GM19324 (cell line): ENCODE results near the gene RTCA.
A peak's percentile ranks its signal among the peaks of the same experiment; 100 is the strongest.
"Not testable (repeated sequence)": the region's sequence is repeated elsewhere in the genome, so short reads cannot be mapped to it uniquely, and the experiment has no call there.

Source experiments
- ATAC-seq: cut with Tn5 transposase; IDR thresholded peaks from one replicate; pipeline ENCODE4 v1.9.1; 2021; ENCODE audit warnings: mild to moderate bottlenecking, moderate library complexity; ENCODE audit not compliant: unreplicated experiment, low FRiP score

Gene RTCA

GRCh38 chr1:100256273-100256672, 9.7 kb upstream of the RTCA start:
- ATAC-seq = not testable (repeated sequence)

- not testable (repeated sequence) for ATAC-seq
These were observed 7.6 kb upstream of the RTCA start for GRCh38 chr1:100258427-100258826.

GRCh38 chr1:100261686-100262085, 4.3 kb upstream of the RTCA start:
- no peak for ATAC-seq

- ATAC-seq = not testable (repeated sequence)
These were observed 1.9 kb upstream of the RTCA start for GRCh38 chr1:100264081-100264480.

GRCh38 chr1:100265562-100265930, 470 bp upstream of the RTCA start:
- ATAC-seq = peak; percentile 22

- ATAC-seq = peak; percentile 7
These were observed 725 bp downstream of the RTCA start for GRCh38 chr1:100266741-100267140.

- no peak for ATAC-seq
These were observed 1.3 kb downstream of the RTCA start for GRCh38 chr1:100267284-100267683.

GRCh38 chr1:100268202-100268601, 2.2 kb downstream of the RTCA start:
- no peak for ATAC-seq

GRCh38 chr1:100277866-100278265, 11.8 kb downstream of the RTCA start:
- no peak for ATAC-seq

GRCh38 chr1:100279358-100279923, 13.4 kb downstream of the RTCA start:
- ATAC-seq = no peak

GRCh38 chr1:100279954-100280682, 14.1 kb downstream of the RTCA start:
- no peak for ATAC-seq

- no peak for ATAC-seq
These were observed 18.6 kb downstream of the RTCA start for GRCh38 chr1:100284591-100284990.

GRCh38 chr1:100287162-100287561, 21.1 kb downstream of the RTCA start:
- ATAC-seq = no peak

- no peak for ATAC-seq
These were observed 24.3 kb downstream of the RTCA start for GRCh38 chr1:100290291-100290690.

GRCh38 chr1:100292711-100293110, 26.7 kb downstream of the RTCA start:
- no peak for ATAC-seq

- ATAC-seq = no peak
These were observed 30.1 kb downstream of the RTCA start for GRCh38 chr1:100296140-100296539.

- ATAC-seq = not testable (repeated sequence)
These were observed 31.0 kb downstream of the RTCA start for GRCh38 chr1:100296997-100297396.

- ATAC-seq = no peak
These were observed 32.5 kb downstream of the RTCA start for GRCh38 chr1:100298512-100298911.

- no peak for ATAC-seq
These were observed 33.7 kb downstream of the RTCA start for GRCh38 chr1:100299521-100300222.

- no peak for ATAC-seq
These were observed 34.7 kb downstream of the RTCA start for GRCh38 chr1:100300691-100301090.

GRCh38 chr1:100302739-100303138, 36.7 kb downstream of the RTCA start:
- ATAC-seq = no peak

- ATAC-seq = no peak
These were observed 38.2 kb downstream of the RTCA start for GRCh38 chr1:100304227-100304626.
